Measurements from ENCODE around the gene FBRSL1.

FBRSL1 gene

GRCh38 chr12:132546647-132547046, 56.7 kb downstream of the FBRSL1 start:
- TF ChIP-seq TOX (CRISPR knock-in tag; IDR thresholded peaks at IDR 0.05; ENCODE audit: borderline replicate concordance): no peak
- TF ChIP-seq GLIS3 (CRISPR knock-in tag; IDR thresholded peaks at IDR 0.05): no peak
- no peak for TF ChIP-seq ZFP3 (CRISPR knock-in tag; IDR thresholded peaks at IDR 0.05)
- ATAC-seq: no peak

- TF ChIP-seq CSDC2 (CRISPR knock-in tag; IDR thresholded peaks at IDR 0.05) (no peak), ARNTL (CRISPR knock-in tag; IDR thresholded peaks at IDR 0.05; ENCODE audit: borderline replicate concordance, low read depth) (no peak), TCF4 (CRISPR knock-in tag; IDR thresholded peaks at IDR 0.05; ENCODE audit: borderline replicate concordance) (no peak), GLIS3 (CRISPR knock-in tag; IDR thresholded peaks at IDR 0.05) (no peak), ESRRG (CRISPR knock-in tag; IDR thresholded peaks at IDR 0.05) (no peak), SNAI2 (CRISPR knock-in tag; IDR thresholded peaks at IDR 0.05) (no peak), ZNF70 (CRISPR knock-in tag; IDR thresholded peaks at IDR 0.05) (no peak), ZC3H10 (CRISPR knock-in tag; IDR thresholded peaks at IDR 0.05) (no peak), ZNF8 (CRISPR knock-in tag; IDR thresholded peaks at IDR 0.05) (no peak), ZNF565 (CRISPR knock-in tag; conservative IDR thresholded peaks at IDR 0.05; ENCODE audit: low read depth) (no peak), CREB5 (CRISPR knock-in tag; IDR thresholded peaks at IDR 0.05; ENCODE audit: low read depth) (no peak), RARB (CRISPR knock-in tag; IDR thresholded peaks at IDR 0.05) (no peak), PPARA (CRISPR knock-in tag; IDR thresholded peaks at IDR 0.05; ENCODE audit: borderline replicate concordance) (no peak), ZFP3 (CRISPR knock-in tag; IDR thresholded peaks at IDR 0.05) (no peak), ISL1 (CRISPR knock-in tag; IDR thresholded peaks at IDR 0.05) (no peak), PATZ1 (CRISPR knock-in tag; IDR thresholded peaks at IDR 0.05; ENCODE audit: borderline replicate concordance) (no peak), ZFP30 (CRISPR knock-in tag; IDR thresholded peaks at IDR 0.05) (no peak), BACH2 (CRISPR knock-in tag; IDR thresholded peaks at IDR 0.05; ENCODE audit: borderline replicate concordance) (no peak), TSHZ2 (CRISPR knock-in tag; IDR thresholded peaks at IDR 0.05) (no peak), OSR1 (CRISPR knock-in tag; IDR thresholded peaks at IDR 0.05) (no peak)
- no peak for ATAC-seq
Observed at GRCh38 chr12:132547205-132547740, 57.3 kb downstream of the FBRSL1 start.

GRCh38 chr12:132548430-132549058, 58.6 kb downstream of the FBRSL1 start:
- no peak for ATAC-seq
- TF ChIP-seq SNAI2 (CRISPR knock-in tag; IDR thresholded peaks at IDR 0.05): no peak
- no peak for TF ChIP-seq OSR1 (CRISPR knock-in tag; IDR thresholded peaks at IDR 0.05)
- no peak for TF ChIP-seq GLIS3 (CRISPR knock-in tag; IDR thresholded peaks at IDR 0.05)
- TF ChIP-seq PPARA (CRISPR knock-in tag; IDR thresholded peaks at IDR 0.05; ENCODE audit: borderline replicate concordance): no peak
- TF ChIP-seq ZNF70 (CRISPR knock-in tag; IDR thresholded peaks at IDR 0.05): no peak
- no peak for TF ChIP-seq ZFP3 (CRISPR knock-in tag; IDR thresholded peaks at IDR 0.05)

GRCh38 chr12:132549059-132549458, 59.1 kb downstream of the FBRSL1 start:
- ATAC-seq: no peak
- TF ChIP-seq CSRNP3 (CRISPR knock-in tag; IDR thresholded peaks at IDR 0.05): no peak
